PFSK-1 (cell line): ENCODE measurements around the gene MRPL18.

Experiments used
- FOXP2 ChIP-seq: optimal IDR thresholded peaks from 2 replicates; pipeline ENCODE3; 2011; ENCODE audit warnings: borderline replicate concordance, control low read depth, inconsistent platforms; ENCODE audit not compliant: insufficient read depth; ENCODE audit errors: extremely low read length, extremely low read depth
- POLR2AphosphoS5 ChIP-seq: IDR thresholded peaks from 2 replicates; pipeline ENCODE4 v1.6.1; 2012; ENCODE audit warnings: low read depth, mild to moderate bottlenecking, control low read depth, low read length, moderate library complexity
- REST ChIP-seq, 2 experiments: IDR thresholded peaks; 2 replicates each; pipeline versions ENCODE4 v1.6.1 to v1.8.0; 2011 to 2012; ENCODE audit warnings: low read depth in 2 of 2, low read length in 2 of 2, control low read depth in 1 of 2, inconsistent platforms in 1 of 2, mild to moderate bottlenecking in 1 of 2, moderate library complexity in 1 of 2; ENCODE audit not compliant: insufficient read depth in 1 of 2
- TAF1 ChIP-seq: IDR thresholded peaks from 2 replicates; pipeline ENCODE4 v1.6.1; 2012; ENCODE audit warnings: low read length, control low read depth, borderline replicate concordance; ENCODE audit not compliant: insufficient read depth

- TF ChIP-seq TAF1 (no peak), POLR2AphosphoS5 (no peak; the same call in 1 of the 2 replicates), REST (IDR thresholded peaks at IDR 0.05; ENCODE audit: insufficient read depth in 1 of 2, low read depth in 2 of 2, low read length in 2 of 2) (no peak), FOXP2 (no peak)
Measured at GRCh38 chr6:159777240-159777904, 12.9 kb upstream of the MRPL18 start.
